Measurements from ENCODE around the gene TAC3. TPM values are rescaled to one million over a fixed set of nuclear protein-coding genes. Genes with fewer than 3 reads are reported as not detected.

The TAC3 gene
- total RNA-seq (2012; rRNA removed) (not detected in 2 replicates), polyA plus RNA-seq (2012; rRNA removed) (0.94 and 1.4 TPM in 2 replicates), Bru-seq, nascent RNA (percentile 19 among the genes with signal in this experiment), BruChase-seq, experiment 1, labeled RNA remaining after a 6-hour chase (percentile 22 among the genes with signal in this experiment), BruChase-seq, experiment 2, labeled RNA remaining after a 2-hour chase (percentile 16 among the genes with signal in this experiment)
- 1.6 and 2.0 TPM in 2 replicates for polyA plus RNA-seq (2012; cell fraction: cytosol; rRNA removed)
- 0.33 and 1.3 TPM in 2 replicates for polyA plus RNA-seq (2012; cell fraction: nucleus; rRNA removed; ENCODE audit: low replicate concordance)
- long read RNA-seq, partial matches to known transcripts = 0 of 2 reads
- long read RNA-seq, other reads (novel, unspliced or antisense) = 2 of 2 reads

- no peak within 1 kb of the TSS for H3K56ac ChIP-seq (ENCODE audit: extremely low read depth, insufficient read depth, low read length)
- ChIA-PET POLR2A (ENCODE audit: unreplicated experiment) (no interaction called here), CTCF (interaction anchor here (1.7 kb wide), 1 partner anchor 44 kb away, joined by 6 read pairs; no protein-coding TSS in a partner anchor)
- H3K79me1 ChIP-seq (ENCODE audit: low read depth in 1 of 2, low read length in 2 of 2) = no peaks in the 10 kb centered on the region
- BruUV-seq (replicated peaks) = no TSS peak
- H3K27ac ChIP-seq (ENCODE audit: insufficient read depth, low read length) = no peak within 1 kb of the TSS
- dilution Hi-C loops (cut with HindIII; ENCODE audit: low sequenced_read_pairs, unreplicated experiment) = no loop called here
- H4K20me1 ChIP-seq (ENCODE audit: insufficient read depth, low read length) = no peaks in the 10 kb centered on the region
- H3K14ac ChIP-seq (replicated peaks; ENCODE audit: low read depth, low read length) = no peak within 1 kb of the TSS
- H2BK5ac ChIP-seq (ENCODE audit: low read depth, low read length, poor library complexity, severe bottlenecking) = no peak within 1 kb of the TSS
- H3K4me1 ChIP-seq (ENCODE audit: control insufficient read depth, insufficient read depth, low read length) = 0 out of 2 replicates have a peak, but pooled peaks cover 2% of the 10 kb centered on the region
- H3K4me2 ChIP-seq (ENCODE audit: low read depth, low read length) = no peak within 1 kb of the TSS
- H3K4me3 ChIP-seq (ENCODE audit: insufficient read depth, low read depth, low read length) = no peak within 1 kb of the TSS
- WGBS, 2 experiments (ENCODE audit: extremely low coverage in 2 of 2, insufficient read length in 1 of 2) = no CpG with 5 or more reads among the region's 6 CpGs
- in situ Hi-C loops (cut with MboI; ENCODE audit: low sequenced_read_pairs) = loop anchor here (5.0 kb wide), 1 partner anchor 36 kb away; the partner anchor contains the start of gene MYO1A
- no peaks in the 10 kb centered on the region for H3K9me3 ChIP-seq (ENCODE audit: control insufficient read depth, insufficient read depth, low read length)
- H2BK20ac ChIP-seq (ENCODE audit: low read depth, low read length) = no peak within 1 kb of the TSS
- no peak within 1 kb of the TSS for H4K5ac ChIP-seq (ENCODE audit: low read depth, low read length)
- peaks cover 41% of the 10 kb centered on the region for H3K27me3 ChIP-seq (ENCODE audit: control insufficient read depth, insufficient read depth, low read length)
- no peak for DNase-seq
- no peak within 1 kb of the TSS for H4K91ac ChIP-seq (ENCODE audit: insufficient read depth, low read depth, low read length)
- H3K36me3 ChIP-seq (ENCODE audit: control insufficient read depth, insufficient read depth, low read length) = no peaks in the 10 kb centered on the region
- no peak within 1 kb of the TSS for H2BK15ac ChIP-seq (ENCODE audit: low read depth, low read length)
- no peak within 1 kb of the TSS for H3K4ac ChIP-seq (ENCODE audit: low read depth, low read length)
- no peak within 1 kb of the TSS for H3K18ac ChIP-seq (ENCODE audit: low read depth, low read length)
- no peak within 1 kb of the TSS for H2BK120ac ChIP-seq (ENCODE audit: low read depth, low read length)
- no peak within 1 kb of the TSS for H2AFZ ChIP-seq (replicated peaks; ENCODE audit: low read length, poor library complexity)
- intact Hi-C loops (cut with micrococcal nuclease) = no loop called here
- no peaks in the 10 kb centered on the region for H3K9me1 ChIP-seq (ENCODE audit: insufficient read depth, low read length)
- peak within 1 kb of the TSS; percentile 42; the same call in 1 of the 2 replicates for H3K23ac ChIP-seq (ENCODE audit: low read depth, low read length)
- TF ChIP-seq RFX5 (IDR thresholded peaks at IDR 0.05; ENCODE audit: low read depth, low read length) (no peak), MAZ (IDR thresholded peaks at IDR 0.05; ENCODE audit: borderline replicate concordance, low read depth, low read length) (no peak), RCOR1 (IDR thresholded peaks at IDR 0.05; ENCODE audit: insufficient replicate concordance, low read length) (no peak), FOS (IDR thresholded peaks at IDR 0.05; ENCODE audit: low read depth, low read length) (no peak), MAFK (IDR thresholded peaks at IDR 0.05; ENCODE audit: low read depth, low read length) (no peak), CTCF (conservative IDR thresholded peaks at IDR 0.05; ENCODE audit: low read depth, low read length) (no peak), CHD1 (IDR thresholded peaks at IDR 0.05; ENCODE audit: low read depth, low read length) (no peak), BHLHE40 (IDR thresholded peaks at IDR 0.05; ENCODE audit: low read depth, low read length) (no peak), POLR2A (IDR thresholded peaks at IDR 0.05; ENCODE audit: low read depth, low read length) (no peak), NFE2L2 (IDR thresholded peaks at IDR 0.05; ENCODE audit: low read depth, low read length) (no peak), USF2 (IDR thresholded peaks at IDR 0.05; ENCODE audit: low read depth, low read length) (no peak), RAD21 (IDR thresholded peaks at IDR 0.05; ENCODE audit: low read length) (no peak), MXI1 (IDR thresholded peaks at IDR 0.05; ENCODE audit: borderline replicate concordance, low read depth, low read length) (no peak)
- no peak within 1 kb of the TSS for H2AK9ac ChIP-seq (replicated peaks; ENCODE audit: low read depth, low read length, poor library complexity)
- H2AK5ac ChIP-seq (ENCODE audit: low read depth, low read length) = no peak within 1 kb of the TSS
- peak; percentile 21; the same call in 1 of the 2 replicates for ATAC-seq (ENCODE audit: low read depth)
- no peak within 1 kb of the TSS for H3K9ac ChIP-seq (ENCODE audit: low read depth, low read length)
- H4K8ac ChIP-seq (ENCODE audit: low read depth in 2 of 2, low read length in 2 of 2) = no peak within 1 kb of the TSS
These were observed at the start of gene TAC3 for GRCh38 chr12:57016348-57016747. Gene TAC3, minus strand, starts transcription at chr12:57016529. Its CDS starts 732 bp downstream, at chr12:57015797.
